GM12878 (cell line): Measurements from ENCODE around the gene ARHGAP19. TPM values are rescaled to one million over a fixed set of nuclear protein-coding genes. Genes with fewer than 3 reads are reported as not detected.

Experiments
- ASH2L ChIP-seq: fragments of 300-600, 200-600 bp; sonication (generic); IDR thresholded peaks from 2 replicates; pipeline ENCODE4 v1.6.1; 2017; ENCODE audit warnings: low read depth, mild to moderate bottlenecking, borderline replicate concordance
- BHLHE40 ChIP-seq, 2 experiments: fragments of 450-650 bp in 1 of 2; IDR thresholded peaks; 2 replicates each; pipeline ENCODE4 v1.6.1; 2011 to 2017; ENCODE audit warnings: low read depth in 2 of 2, borderline replicate concordance in 1 of 2, improper control_type of control experiment in 1 of 2, low read length in 1 of 2, mild to moderate bottlenecking in 1 of 2
- CEBPB ChIP-seq, 2 experiments: fragments of 150-350 bp in 1 of 2; IDR thresholded peaks; 2 replicates each; pipeline ENCODE4 v1.6.1; 2012 to 2014; ENCODE audit warnings: low read depth in 2 of 2, low read length in 2 of 2, borderline replicate concordance in 1 of 2, inconsistent platforms in 1 of 2
- FOS ChIP-seq: IDR thresholded peaks from 3 replicates; pipeline ENCODE4 v1.6.1; 2011; ENCODE audit warnings: borderline replicate concordance; ENCODE audit not compliant: insufficient read length; ENCODE audit errors: extremely low read depth
- GATAD2B ChIP-seq: fragments of 450-650 bp; conservative IDR thresholded peaks from 2 replicates; pipeline ENCODE4 v1.6.1; 2017; ENCODE audit warnings: low read depth, mild to moderate bottlenecking, moderate library complexity
- JUND ChIP-seq: IDR thresholded peaks from 2 replicates; pipeline ENCODE4 v1.6.1; 2012; ENCODE audit warnings: low read depth, mild to moderate bottlenecking, low read length, improper control_type of control experiment, moderate library complexity
- KAT2A ChIP-seq: conservative IDR thresholded peaks from 2 replicates; pipeline ENCODE4 v1.6.1; 2011; ENCODE audit warnings: low read depth, low read length; ENCODE audit not compliant: control insufficient read depth
- LARP7 ChIP-seq: fragments of 450-650 bp; IDR thresholded peaks from 2 replicates; pipeline ENCODE4 v1.6.1; 2017; ENCODE audit warnings: mild to moderate bottlenecking
- MYC ChIP-seq: IDR thresholded peaks from 2 replicates; pipeline ENCODE4 v1.6.1; 2011; ENCODE audit warnings: mild to moderate bottlenecking, low read length, moderate library complexity, inconsistent platforms; ENCODE audit not compliant: insufficient read depth, insufficient replicate concordance, insufficient read length, severe bottlenecking
- NBN ChIP-seq: fragments of 450-650 bp; IDR thresholded peaks from 2 replicates; pipeline ENCODE4 v1.6.1; 2016
- RFX5 ChIP-seq: IDR thresholded peaks from 2 replicates; pipeline ENCODE4 v1.6.1; 2011; ENCODE audit warnings: low read depth, low read length, improper control_type of control experiment
- SMARCA5 ChIP-seq: fragments of 450-650 bp; IDR thresholded peaks from 2 replicates; pipeline ENCODE4 v1.6.1; 2017; ENCODE audit warnings: mild to moderate bottlenecking
- TARDBP ChIP-seq: IDR thresholded peaks from 2 replicates; pipeline ENCODE4 v1.6.1; 2016; ENCODE audit warnings: borderline replicate concordance
- ZNF622 ChIP-seq: fragments of 450-650 bp; IDR thresholded peaks from 2 replicates; pipeline ENCODE4 v1.6.1; 2017; ENCODE audit warnings: mild to moderate bottlenecking, inconsistent platforms
- polyA plus RNA-seq, 11 experiments: library from polyadenylated mRNA; depleted of rRNA in 4 of 11; unstranded in 6 of 11; stranded (reverse) in 5 of 11; fragments of >200 nt; fragmentation: Nextera tagmentation in 4 of 11; fragmentation: Illumina TruSeq in 1 of 11; extraction: Ambion mirVana in 4 of 11; extraction: Trizol in 1 of 11; gene quantifications; 1 replicate in 1 of 11; 2 replicates in 10 of 11; pipeline versions ENCODE4 v1.2.1 to v1.2.3, GENCODE V29; 2011 to 2016; ENCODE audit warnings: inconsistent platforms in 2 of 11, missing spikeins in 2 of 11, low read depth in 1 of 11
- total RNA-seq, 4 experiments: library from RNA; depleted of rRNA in 3 of 4; stranded (reverse); fragments of >200 nt in 3 of 4; fragmentation: Illumina TruSeq in 1 of 4; extraction: Trizol in 1 of 4; gene quantifications; 2 replicates each; pipeline versions ENCODE4 v1.2.1 to v1.2.3, GENCODE V29; 2013 to 2021
- TF ChIP-seq, protein P1 (sequence below): IDR thresholded peaks from 2 replicates; pipeline ENCODE4 v1.6.1; 2011; ENCODE audit warnings: low read depth, low read length, improper control_type of control experiment, borderline replicate concordance
- TF ChIP-seq, protein P2 (sequence below): fragments of 150-350 bp; IDR thresholded peaks from 2 replicates; pipeline ENCODE4 v1.6.1; 2016; ENCODE audit warnings: low read depth, low read length
- TF ChIP-seq, protein P3 (sequence below): fragments of 450-650 bp; IDR thresholded peaks from 2 replicates; pipeline ENCODE4 v1.6.1; 2017; ENCODE audit warnings: mild to moderate bottlenecking, low read depth, inconsistent platforms; ENCODE audit not compliant: poor library complexity, severe bottlenecking
- TF ChIP-seq, protein P4 (sequence below): IDR thresholded peaks from 2 replicates; pipeline ENCODE4 v1.6.1; 2011; ENCODE audit warnings: low read depth, mild to moderate bottlenecking, low read length, moderate library complexity, borderline replicate concordance; ENCODE audit errors: extremely low read depth
- TF ChIP-seq, protein P5 (sequence below): fragments of 450-650 bp; IDR thresholded peaks from 2 replicates; pipeline ENCODE4 v1.6.1; 2018; ENCODE audit warnings: mild to moderate bottlenecking, low read depth, moderate library complexity; ENCODE audit not compliant: partially characterized antibody

The ARHGAP19 gene
- total and polyA plus RNA-seq, 10 of the 15 experiments (the other 5 are each of a cell fraction or from before 2014, with no cell fraction given): 13.3 to 40.7 (median 22.6) TPM

DNA sequence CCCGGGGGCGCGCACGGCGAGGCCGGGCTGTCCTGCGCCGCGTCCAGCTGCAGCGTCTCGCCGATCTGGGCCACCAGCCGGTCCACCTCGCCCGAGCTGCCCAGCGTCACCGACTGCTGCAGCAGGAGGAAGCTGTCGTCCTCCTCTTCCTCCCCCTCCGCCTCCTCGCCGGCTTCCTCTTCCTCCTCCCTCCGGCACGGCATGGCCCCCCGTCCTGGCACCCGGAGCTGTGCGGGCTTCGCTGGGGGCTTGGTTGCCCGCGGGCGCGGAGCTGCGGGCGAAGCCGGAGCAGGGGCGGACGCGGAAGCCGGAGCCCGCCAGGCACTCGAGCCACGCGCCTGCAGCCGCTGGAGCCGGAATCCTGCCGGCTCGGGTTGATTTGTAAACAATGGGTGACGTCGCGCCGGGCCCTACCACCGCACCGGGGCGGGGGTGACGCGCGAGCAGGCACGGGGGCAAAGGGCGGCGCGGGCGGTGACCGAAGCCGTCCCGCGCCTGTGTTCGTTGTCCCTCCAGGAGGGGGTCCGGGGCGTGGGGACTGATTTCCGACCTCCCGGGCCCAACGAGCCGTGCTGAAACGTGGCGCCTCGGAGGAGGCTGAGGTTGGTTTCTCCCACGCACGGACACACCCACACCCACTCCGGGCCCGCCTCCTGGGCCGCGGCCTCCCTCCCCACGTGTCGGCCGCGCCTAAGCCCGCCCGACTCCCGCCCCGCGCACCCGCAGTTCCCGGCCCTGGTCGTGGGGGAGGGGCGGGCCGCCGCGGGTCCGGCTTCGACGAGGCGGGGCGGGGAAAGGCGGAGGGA lies 42.1 kb upstream of the ARHGAP19 start, which contains the start of gene FRAT2 (continued):
- TF ChIP-seq BHLHE40 (IDR thresholded peaks at IDR 0.05; ENCODE audit: borderline replicate concordance in 1 of 2, low read depth in 2 of 2, low read length in 1 of 2) (peak; percentile 96 to 99), TARDBP (no peak), KAT2A (no peak), GATAD2B (peak; percentile 46; the same call in 1 of the 2 replicates), NBN (peak; percentile 87; the same call in 1 of the 2 replicates), JUND (peak; percentile 99), ASH2L (no peak), ZNF622 (no peak), MYC (peak; percentile 74), SMARCA5 (no peak), RFX5 (no peak), FOS (no peak), CEBPB (IDR thresholded peaks at IDR 0.05; ENCODE audit: borderline replicate concordance in 1 of 2, low read depth in 2 of 2, low read length in 2 of 2) (no peak), LARP7 (peak; percentile 85; the same call in 1 of the 2 replicates)
- TF ChIP-seq, protein P1, sequence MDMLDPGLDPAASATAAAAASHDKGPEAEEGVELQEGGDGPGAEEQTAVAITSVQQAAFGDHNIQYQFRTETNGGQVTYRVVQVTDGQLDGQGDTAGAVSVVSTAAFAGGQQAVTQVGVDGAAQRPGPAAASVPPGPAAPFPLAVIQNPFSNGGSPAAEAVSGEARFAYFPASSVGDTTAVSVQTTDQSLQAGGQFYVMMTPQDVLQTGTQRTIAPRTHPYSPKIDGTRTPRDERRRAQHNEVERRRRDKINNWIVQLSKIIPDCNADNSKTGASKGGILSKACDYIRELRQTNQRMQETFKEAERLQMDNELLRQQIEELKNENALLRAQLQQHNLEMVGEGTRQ: 0 out of 2 replicates have a peak, but pooled peaks have one; percentile 10
- TF ChIP-seq, protein P2, sequence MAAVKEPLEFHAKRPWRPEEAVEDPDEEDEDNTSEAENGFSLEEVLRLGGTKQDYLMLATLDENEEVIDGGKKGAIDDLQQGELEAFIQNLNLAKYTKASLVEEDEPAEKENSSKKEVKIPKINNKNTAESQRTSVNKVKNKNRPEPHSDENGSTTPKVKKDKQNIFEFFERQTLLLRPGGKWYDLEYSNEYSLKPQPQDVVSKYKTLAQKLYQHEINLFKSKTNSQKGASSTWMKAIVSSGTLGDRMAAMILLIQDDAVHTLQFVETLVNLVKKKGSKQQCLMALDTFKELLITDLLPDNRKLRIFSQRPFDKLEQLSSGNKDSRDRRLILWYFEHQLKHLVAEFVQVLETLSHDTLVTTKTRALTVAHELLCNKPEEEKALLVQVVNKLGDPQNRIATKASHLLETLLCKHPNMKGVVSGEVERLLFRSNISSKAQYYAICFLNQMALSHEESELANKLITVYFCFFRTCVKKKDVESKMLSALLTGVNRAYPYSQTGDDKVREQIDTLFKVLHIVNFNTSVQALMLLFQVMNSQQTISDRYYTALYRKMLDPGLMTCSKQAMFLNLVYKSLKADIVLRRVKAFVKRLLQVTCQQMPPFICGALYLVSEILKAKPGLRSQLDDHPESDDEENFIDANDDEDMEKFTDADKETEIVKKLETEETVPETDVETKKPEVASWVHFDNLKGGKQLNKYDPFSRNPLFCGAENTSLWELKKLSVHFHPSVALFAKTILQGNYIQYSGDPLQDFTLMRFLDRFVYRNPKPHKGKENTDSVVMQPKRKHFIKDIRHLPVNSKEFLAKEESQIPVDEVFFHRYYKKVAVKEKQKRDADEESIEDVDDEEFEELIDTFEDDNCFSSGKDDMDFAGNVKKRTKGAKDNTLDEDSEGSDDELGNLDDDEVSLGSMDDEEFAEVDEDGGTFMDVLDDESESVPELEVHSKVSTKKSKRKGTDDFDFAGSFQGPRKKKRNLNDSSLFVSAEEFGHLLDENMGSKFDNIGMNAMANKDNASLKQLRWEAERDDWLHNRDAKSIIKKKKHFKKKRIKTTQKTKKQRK: no peak
- TF ChIP-seq, protein P3, sequence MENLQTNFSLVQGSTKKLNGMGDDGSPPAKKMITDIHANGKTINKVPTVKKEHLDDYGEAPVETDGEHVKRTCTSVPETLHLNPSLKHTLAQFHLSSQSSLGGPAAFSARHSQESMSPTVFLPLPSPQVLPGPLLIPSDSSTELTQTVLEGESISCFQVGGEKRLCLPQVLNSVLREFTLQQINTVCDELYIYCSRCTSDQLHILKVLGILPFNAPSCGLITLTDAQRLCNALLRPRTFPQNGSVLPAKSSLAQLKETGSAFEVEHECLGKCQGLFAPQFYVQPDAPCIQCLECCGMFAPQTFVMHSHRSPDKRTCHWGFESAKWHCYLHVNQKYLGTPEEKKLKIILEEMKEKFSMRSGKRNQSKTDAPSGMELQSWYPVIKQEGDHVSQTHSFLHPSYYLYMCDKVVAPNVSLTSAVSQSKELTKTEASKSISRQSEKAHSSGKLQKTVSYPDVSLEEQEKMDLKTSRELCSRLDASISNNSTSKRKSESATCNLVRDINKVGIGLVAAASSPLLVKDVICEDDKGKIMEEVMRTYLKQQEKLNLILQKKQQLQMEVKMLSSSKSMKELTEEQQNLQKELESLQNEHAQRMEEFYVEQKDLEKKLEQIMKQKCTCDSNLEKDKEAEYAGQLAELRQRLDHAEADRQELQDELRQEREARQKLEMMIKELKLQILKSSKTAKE: no peak
- TF ChIP-seq, protein P4, sequence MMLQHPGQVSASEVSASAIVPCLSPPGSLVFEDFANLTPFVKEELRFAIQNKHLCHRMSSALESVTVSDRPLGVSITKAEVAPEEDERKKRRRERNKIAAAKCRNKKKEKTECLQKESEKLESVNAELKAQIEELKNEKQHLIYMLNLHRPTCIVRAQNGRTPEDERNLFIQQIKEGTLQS: no peak
- TF ChIP-seq, protein P5, sequence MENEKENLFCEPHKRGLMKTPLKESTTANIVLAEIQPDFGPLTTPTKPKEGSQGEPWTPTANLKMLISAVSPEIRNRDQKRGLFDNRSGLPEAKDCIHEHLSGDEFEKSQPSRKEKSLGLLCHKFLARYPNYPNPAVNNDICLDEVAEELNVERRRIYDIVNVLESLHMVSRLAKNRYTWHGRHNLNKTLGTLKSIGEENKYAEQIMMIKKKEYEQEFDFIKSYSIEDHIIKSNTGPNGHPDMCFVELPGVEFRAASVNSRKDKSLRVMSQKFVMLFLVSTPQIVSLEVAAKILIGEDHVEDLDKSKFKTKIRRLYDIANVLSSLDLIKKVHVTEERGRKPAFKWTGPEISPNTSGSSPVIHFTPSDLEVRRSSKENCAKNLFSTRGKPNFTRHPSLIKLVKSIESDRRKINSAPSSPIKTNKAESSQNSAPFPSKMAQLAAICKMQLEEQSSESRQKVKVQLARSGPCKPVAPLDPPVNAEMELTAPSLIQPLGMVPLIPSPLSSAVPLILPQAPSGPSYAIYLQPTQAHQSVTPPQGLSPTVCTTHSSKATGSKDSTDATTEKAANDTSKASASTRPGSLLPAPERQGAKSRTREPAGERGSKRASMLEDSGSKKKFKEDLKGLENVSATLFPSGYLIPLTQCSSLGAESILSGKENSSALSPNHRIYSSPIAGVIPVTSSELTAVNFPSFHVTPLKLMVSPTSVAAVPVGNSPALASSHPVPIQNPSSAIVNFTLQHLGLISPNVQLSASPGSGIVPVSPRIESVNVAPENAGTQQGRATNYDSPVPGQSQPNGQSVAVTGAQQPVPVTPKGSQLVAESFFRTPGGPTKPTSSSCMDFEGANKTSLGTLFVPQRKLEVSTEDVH: no peak
